HEK293T (cell line): Measurements from ENCODE around the gene DUSP12.
"Not testable (repeated sequence)": the region's sequence is repeated elsewhere in the genome, so short reads cannot be mapped to it uniquely, and the experiment has no call there.

Source experiments
- FOXA1 ChIP-seq: fragments of 450-650 bp; IDR thresholded peaks from 2 replicates; pipeline ENCODE4 v1.6.1; 2016; ENCODE audit warnings: mild to moderate bottlenecking
- SP1 ChIP-seq: fragments of 450-650 bp; IDR thresholded peaks from 2 replicates; pipeline ENCODE4 v1.6.1; 2017

DNA sequence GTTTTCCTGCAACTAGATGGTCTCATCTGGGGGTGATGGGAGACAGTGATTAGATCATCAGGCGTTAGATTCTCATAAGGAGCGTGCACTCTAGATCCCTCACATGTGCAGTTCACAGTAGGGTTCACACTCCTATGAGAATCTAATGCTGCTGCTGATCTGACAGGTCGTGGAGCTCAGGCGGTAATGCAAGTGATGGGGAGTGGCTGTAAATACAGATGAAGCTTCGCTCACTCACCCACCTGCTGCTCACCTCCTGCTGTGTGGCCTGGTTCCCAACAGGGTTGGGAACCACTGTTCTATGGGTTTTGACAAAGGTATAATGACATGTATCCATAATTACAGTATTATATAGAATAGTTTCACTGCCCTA is 20.1 kb downstream of the DUSP12 start:
- not testable (repeated sequence) for TF ChIP-seq FOXA1, SP1
